Measurements from ENCODE around the gene HOXD13.

Gene HOXD13

GRCh38 chr2:176083796-176084261, 8.7 kb upstream of the HOXD13 start, which contains the start of gene EVX2:
EVX2 (minus strand) TSS chr2:176083962; CDS start chr2:176083776, 186 bp downstream.
- TF ChIP-seq CTCF (IDR thresholded peaks at IDR 0.05; ENCODE audit: low read depth, low read length) (no peak), MAX (IDR thresholded peaks at IDR 0.05; ENCODE audit: low read depth, low read length) (no peak)
- no peak for DNase-seq (ENCODE audit: low read depth)
- H3K4me3 ChIP-seq (ENCODE audit: low read depth, low read length): peak within 1 kb of the TSS; percentile 42

GRCh38 chr2:176084611-176085119, 7.9 kb upstream of the HOXD13 start:
- DNase-seq (ENCODE audit: low read depth): no peak
- H3K4me3 ChIP-seq (ENCODE audit: low read depth, low read length): peak overlapping the region; percentile 42
- TF ChIP-seq MAX (IDR thresholded peaks at IDR 0.05; ENCODE audit: low read depth, low read length) (no peak), POLR2A (IDR thresholded peaks at IDR 0.05; ENCODE audit: extremely low read depth, insufficient read length) (no peak), MYC (IDR thresholded peaks at IDR 0.05; ENCODE audit: low read depth, low read length) (no peak), CTCF (IDR thresholded peaks at IDR 0.05; ENCODE audit: low read depth, low read length) (no peak)

GRCh38 chr2:176085120-176085788, 7.3 kb upstream of the HOXD13 start:
- no peak for DNase-seq (ENCODE audit: low read depth)
- TF ChIP-seq MAX (IDR thresholded peaks at IDR 0.05; ENCODE audit: low read depth, low read length) (no peak), CTCF (IDR thresholded peaks at IDR 0.05; ENCODE audit: low read depth, low read length) (no peak), MYC (IDR thresholded peaks at IDR 0.05; ENCODE audit: low read depth, low read length) (no peak), POLR2A (IDR thresholded peaks at IDR 0.05; ENCODE audit: extremely low read depth, insufficient read length) (no peak)
- peak overlapping the region; percentile 42 for H3K4me3 ChIP-seq (ENCODE audit: low read depth, low read length)

- H3K4me3 ChIP-seq (ENCODE audit: low read depth, low read length): peak overlapping the region; percentile 42
- TF ChIP-seq CTCF (IDR thresholded peaks at IDR 0.05; ENCODE audit: low read depth, low read length): peak; percentile 58
- no peak for TF ChIP-seq POLR2A (IDR thresholded peaks at IDR 0.05; ENCODE audit: extremely low read depth, insufficient read length)
- DNase-seq (ENCODE audit: low read depth): peak; percentile 80
Observed at GRCh38 chr2:176085861-176086771, 6.4 kb upstream of the HOXD13 start.

GRCh38 chr2:176087330-176088047, 5.0 kb upstream of the HOXD13 start:
- no peak for TF ChIP-seq POLR2A (IDR thresholded peaks at IDR 0.05; ENCODE audit: extremely low read depth, insufficient read length)
- no peak for DNase-seq (ENCODE audit: low read depth)
- H3K4me3 ChIP-seq (ENCODE audit: low read depth, low read length): no peak overlapping the region
